Muscle of back (tissue), 13 donors: ENCODE results near the gene IGF2R. TPM values are rescaled to one million over a fixed set of nuclear protein-coding genes. Genes with fewer than 3 reads are reported as not detected.
"Not testable (repeated sequence)": the region's sequence is repeated elsewhere in the genome, so short reads cannot be mapped to it uniquely, and the experiment has no call there.

Experiments
- DNase-seq, 3 donors: peaks; one replicate each; pipeline versions ENCODE4 v3.0.0 to v3.0.0-alpha.2; 2013
- long read RNA-seq, 9 donors: transcript quantifications; one replicate each; lab custom pipeline, GENCODE V29; 2026
- polyA plus RNA-seq, 10 donors: library from polyadenylated mRNA; unstranded; fragments of 120-200 nt; gene quantifications; one replicate each; pipeline ENCODE4 v1.2.1, GENCODE V29; 2013; ENCODE audit not compliant: insufficient read length in 10 of 10

IGF2R gene, protein sequence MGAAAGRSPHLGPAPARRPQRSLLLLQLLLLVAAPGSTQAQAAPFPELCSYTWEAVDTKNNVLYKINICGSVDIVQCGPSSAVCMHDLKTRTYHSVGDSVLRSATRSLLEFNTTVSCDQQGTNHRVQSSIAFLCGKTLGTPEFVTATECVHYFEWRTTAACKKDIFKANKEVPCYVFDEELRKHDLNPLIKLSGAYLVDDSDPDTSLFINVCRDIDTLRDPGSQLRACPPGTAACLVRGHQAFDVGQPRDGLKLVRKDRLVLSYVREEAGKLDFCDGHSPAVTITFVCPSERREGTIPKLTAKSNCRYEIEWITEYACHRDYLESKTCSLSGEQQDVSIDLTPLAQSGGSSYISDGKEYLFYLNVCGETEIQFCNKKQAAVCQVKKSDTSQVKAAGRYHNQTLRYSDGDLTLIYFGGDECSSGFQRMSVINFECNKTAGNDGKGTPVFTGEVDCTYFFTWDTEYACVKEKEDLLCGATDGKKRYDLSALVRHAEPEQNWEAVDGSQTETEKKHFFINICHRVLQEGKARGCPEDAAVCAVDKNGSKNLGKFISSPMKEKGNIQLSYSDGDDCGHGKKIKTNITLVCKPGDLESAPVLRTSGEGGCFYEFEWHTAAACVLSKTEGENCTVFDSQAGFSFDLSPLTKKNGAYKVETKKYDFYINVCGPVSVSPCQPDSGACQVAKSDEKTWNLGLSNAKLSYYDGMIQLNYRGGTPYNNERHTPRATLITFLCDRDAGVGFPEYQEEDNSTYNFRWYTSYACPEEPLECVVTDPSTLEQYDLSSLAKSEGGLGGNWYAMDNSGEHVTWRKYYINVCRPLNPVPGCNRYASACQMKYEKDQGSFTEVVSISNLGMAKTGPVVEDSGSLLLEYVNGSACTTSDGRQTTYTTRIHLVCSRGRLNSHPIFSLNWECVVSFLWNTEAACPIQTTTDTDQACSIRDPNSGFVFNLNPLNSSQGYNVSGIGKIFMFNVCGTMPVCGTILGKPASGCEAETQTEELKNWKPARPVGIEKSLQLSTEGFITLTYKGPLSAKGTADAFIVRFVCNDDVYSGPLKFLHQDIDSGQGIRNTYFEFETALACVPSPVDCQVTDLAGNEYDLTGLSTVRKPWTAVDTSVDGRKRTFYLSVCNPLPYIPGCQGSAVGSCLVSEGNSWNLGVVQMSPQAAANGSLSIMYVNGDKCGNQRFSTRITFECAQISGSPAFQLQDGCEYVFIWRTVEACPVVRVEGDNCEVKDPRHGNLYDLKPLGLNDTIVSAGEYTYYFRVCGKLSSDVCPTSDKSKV (N-terminal part only)
- 100 to 1,000 TPM; 114 to 143 (median 129) TPM for polyA plus RNA-seq
- long read RNA-seq, donor 1, full-length matches to known transcripts: 2 of 138 reads
- long read RNA-seq, donor 1, partial matches to known transcripts: 136 of 138 reads
- long read RNA-seq, donor 1, other reads (novel, unspliced or antisense): 0 of 138 reads
- long read RNA-seq, donor 2, full-length matches to known transcripts: 2 of 94 reads
- long read RNA-seq, donor 2, partial matches to known transcripts: 92 of 94 reads
- long read RNA-seq, donor 2, other reads (novel, unspliced or antisense): 0 of 94 reads
- long read RNA-seq, donor 3: 0 reads
- long read RNA-seq, donor 4, full-length matches to known transcripts: 2 of 2 reads
- long read RNA-seq, donor 4, partial matches to known transcripts: 0 of 2 reads
- long read RNA-seq, donor 4, other reads (novel, unspliced or antisense): 0 of 2 reads
- long read RNA-seq, donor 5, full-length matches to known transcripts: 3 of 35 reads
- long read RNA-seq, donor 5, partial matches to known transcripts: 32 of 35 reads
- long read RNA-seq, donor 5, other reads (novel, unspliced or antisense): 0 of 35 reads
- long read RNA-seq, donor 6, full-length matches to known transcripts: 3 of 3 reads
- long read RNA-seq, donor 6, partial matches to known transcripts: 0 of 3 reads
- long read RNA-seq, donor 6, other reads (novel, unspliced or antisense): 0 of 3 reads
- long read RNA-seq, donor 7, full-length matches to known transcripts: 3 of 57 reads
- long read RNA-seq, donor 7, partial matches to known transcripts: 54 of 57 reads
- long read RNA-seq, donor 7, other reads (novel, unspliced or antisense): 0 of 57 reads
- long read RNA-seq, donor 8, full-length matches to known transcripts: 1 of 1 reads
- long read RNA-seq, donor 8, partial matches to known transcripts: 0 of 1 reads
- long read RNA-seq, donor 8, other reads (novel, unspliced or antisense): 0 of 1 reads
- long read RNA-seq, donor 9: 0 reads

DNA sequence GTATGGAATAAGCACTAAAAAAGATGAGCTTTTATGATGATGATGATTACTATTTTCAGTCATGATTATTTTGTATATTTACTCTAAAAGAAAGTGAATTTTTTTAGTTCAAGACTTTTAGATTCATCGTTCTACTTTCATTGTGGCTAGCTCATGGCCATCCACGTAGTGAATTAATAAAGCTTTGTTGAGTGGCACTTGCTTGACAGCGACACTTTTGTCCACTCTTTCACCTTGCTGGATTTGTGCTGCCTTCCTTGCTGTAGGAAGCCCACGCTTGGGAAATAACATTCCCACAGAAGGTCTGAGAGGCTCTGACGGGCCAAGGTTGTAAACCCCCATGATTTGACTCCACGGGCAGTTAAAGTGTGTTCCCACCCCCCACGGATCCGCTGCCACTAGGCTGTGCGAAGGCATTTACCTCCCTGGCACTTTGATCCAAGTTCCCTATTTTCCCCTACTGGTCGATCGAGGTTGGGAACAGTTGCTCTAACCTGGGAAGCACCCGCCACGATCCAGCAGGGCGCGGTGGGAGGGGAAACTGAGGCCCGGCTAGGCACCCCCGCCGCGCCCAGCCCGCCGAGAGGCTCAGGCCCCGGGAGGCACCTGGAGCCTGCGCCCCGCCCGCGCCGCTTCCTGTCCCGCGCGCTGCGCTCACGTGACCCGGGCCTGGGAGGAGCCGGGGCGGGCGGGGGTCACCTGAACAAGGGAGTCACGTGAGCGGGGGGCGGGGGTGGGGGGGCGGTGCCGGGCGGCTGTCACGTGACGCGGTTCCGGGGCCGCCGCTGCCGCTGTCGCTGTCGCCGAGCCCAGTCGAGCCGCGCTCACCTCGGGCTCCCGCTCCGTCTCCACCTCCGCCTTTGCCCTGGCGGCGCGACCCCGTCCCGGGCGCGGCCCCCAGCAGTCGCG lies at the start of gene IGF2R:
Gene IGF2R, plus strand, starts transcription at position 788 of the 909 bp plus-strand sequence. CDS start 165 bp downstream, outside the sequence.
- DNase-seq: peak; percentile 91 to 95 (median 93)

DNA sequence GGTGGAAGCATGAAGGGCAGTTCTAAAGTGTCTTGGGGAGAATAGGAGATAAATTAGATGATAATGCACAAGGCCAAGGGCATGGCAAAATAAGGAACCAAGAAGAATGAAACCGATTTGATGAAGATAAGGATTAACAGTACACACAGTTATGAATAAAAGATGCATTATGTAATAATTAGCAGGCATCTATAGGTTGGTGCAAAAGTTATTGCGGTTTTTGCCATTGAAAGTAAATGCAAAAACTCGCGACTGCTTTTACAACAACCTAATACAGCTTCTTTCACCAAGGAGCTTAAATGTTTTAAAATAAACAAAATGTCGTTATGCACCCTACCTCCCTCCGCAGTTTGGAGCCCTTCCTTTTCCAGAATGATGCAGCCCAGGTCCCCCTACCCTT lies 49.1 kb upstream of the IGF2R start:
- no peak for DNase-seq

DNA sequence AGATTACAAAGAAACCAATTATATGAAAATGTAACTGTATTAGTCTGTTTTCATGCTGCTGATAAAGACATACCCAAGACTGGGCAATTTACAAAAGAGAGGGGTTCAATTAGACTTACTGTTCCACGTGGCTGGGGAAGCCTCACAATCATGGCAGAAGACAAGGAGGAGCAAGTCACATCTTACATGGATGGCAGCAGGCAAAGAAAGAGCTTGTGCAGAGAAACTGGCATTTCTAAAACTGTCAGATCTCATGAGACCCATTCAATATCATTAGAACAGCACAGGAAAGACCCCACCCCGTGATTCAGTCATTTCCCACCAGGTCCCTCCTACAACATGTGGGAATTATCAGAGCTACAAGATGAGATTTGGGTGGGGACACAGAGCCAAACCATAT lies 44.7 kb upstream of the IGF2R start:
- DNase-seq: not testable (repeated sequence)

DNA sequence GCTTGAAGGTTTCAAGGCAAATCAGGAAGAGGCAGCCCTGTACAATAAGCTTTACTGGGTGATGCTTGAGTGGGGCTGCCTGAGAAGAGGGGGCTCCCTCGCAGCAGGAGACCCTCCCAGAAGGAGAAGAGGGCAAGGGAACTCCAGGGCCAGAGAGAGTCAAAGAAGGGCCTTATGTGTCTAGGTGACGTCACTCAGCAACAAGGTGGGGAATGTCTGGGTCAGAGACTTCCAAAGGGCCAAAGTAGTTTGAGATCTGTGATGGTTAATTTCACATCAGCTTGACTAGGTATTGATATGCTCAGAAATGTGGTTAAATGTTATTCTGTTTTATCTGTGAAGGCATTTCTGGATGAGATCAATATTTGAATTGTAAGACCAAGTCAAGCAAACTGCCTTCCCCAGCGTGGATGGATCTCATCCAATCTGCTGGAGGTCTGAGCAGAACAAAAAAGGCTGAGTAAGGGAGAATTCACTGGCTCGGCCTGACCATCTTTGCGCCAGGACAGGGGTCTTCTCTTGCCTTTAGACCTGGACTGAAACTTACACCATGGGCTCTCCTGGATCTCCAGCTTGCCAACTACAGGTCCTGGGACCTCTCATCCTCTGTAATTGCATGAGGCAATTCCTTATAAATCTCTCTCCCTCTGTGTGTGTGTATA lies 42.2 kb upstream of the IGF2R start:
- DNase-seq: no peak

DNA sequence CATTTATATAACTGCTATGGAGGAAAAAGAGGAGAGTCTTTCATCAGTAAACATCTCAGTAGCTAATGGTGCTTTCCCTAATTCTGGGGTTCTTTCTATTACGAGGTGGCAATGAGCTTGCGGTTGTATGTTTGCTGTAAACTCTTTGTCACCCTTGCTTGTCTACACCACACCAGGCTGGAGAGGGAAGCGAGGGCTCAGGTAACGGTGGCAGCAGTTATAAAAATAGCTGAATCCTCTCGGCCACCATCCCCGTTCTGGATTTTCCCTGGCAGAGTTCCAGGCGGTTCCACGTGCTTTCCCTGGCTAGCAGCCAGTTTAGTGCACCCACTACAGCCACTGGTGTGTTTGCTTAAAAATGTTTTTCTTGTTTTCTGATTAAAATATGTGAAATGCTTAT lies 39.1 kb upstream of the IGF2R start:
- peak in 2 of 3 donors; percentile 25 to 27 for DNase-seq

DNA sequence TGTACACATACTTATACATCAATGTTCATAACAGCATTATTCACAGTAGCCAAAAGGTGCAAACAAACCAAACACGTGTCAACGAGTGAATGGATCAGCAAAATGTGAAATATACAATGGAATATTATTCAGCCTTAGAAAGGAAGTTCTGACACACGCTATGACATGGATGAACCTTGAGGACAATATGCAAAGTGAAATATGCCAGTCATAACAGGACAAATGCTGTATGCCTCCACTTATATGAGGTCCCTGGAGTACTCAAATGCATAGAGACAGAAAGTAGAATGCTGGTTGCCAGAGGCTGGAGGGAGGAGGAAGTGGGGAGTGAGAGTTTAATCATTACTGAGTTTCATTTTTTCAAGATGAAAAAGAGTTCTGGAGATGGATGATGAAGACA lies 37.8 kb upstream of the IGF2R start:
- DNase-seq: no peak

DNA sequence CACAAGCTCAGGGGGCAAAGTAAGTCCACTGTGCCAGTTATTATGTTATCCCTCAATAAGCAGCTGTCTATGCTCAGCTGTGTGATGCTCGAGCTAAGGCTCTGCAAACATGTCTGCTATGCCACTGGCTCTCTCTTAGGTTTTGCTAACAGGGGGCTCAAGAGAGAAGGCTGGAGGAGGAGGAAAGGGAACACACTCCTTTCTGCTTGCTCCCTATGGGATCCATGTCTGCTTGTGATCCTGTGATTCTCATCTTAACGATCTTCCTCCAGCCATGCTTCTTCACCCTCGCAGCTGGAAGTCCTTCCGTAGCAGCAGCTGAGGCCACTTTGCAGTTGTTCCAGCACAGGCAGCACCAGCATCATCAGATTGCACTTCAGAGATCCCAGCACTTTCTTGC lies 37.0 kb upstream of the IGF2R start:
- DNase-seq: peak in 1 of 3 donors; percentile 51

DNA sequence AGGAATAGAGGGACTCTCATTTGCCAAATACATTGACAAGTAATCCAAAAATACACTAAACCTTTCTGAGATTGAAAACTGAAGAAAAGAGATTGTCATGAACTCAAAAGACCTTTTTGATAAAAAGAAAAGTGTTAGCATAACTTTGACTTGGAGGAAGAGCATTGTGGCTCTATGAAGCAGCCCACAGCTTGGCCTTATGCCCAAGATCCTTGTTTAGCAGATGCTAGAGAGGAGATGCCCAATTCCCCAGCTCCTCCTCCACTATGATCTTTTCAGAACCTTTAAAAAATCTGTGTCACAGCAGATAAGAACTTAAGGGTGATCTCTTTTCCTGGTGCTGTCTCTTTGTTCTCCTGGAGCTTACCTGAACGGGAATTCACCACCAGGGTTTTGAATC lies 35.8 kb upstream of the IGF2R start:
- no peak for DNase-seq

DNA sequence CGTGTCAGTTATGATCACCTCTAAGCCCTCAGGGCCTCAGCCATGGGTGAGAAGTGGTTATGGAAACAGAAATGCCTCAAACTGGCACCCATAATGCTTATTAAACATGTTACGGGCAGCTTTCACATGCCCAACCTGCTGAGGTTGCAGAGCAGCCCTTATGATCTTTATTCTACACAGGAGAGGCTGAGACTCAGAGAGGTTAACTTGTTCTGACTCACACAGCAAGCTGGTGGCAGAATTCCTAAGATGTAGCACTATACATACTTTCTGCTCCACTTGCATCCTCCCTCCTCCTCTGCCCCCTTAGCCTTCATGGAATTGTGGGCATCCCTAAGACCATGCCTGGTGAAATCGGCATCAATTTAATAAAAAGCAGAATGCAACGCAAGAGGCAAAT lies 34.7 kb upstream of the IGF2R start:
- no peak for DNase-seq

DNA sequence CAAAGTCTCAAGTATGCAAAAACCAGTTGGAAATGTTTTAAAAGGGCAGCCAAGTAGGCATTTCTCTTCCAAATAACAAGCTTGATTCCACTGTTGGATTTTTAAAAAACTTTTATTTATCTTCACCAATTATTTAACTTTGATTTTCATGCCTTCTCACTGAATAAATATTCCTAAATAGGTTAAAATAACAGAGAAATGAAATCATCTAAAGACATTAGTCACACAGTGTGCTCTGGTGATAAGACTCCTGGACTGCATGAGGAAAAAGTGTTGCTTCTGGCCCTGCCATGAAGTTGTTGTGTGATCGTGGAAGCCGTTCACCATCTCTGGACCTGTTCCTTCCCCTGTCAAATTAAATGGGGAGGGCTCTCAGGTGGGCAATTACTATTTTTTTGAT lies 33.8 kb upstream of the IGF2R start:
- no peak for DNase-seq

DNA sequence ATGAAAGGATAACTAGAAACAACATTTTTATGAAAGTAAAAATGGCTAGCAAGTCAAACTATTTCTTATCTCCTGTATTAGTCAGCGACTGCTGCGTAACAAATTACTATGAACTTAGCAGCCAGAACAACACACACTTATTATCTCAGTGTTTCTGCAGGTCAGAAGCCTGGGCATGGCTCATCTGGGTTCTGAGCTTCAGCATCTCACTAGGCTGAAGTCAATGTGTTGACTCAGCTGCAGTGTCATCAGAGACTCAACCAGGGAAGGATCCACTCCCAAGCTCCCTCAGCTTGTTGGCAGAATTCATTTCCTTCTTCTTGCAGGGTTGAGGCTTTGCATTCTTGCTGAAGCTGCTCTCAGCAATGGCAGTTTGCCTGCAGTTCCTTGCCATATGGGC lies 33.2 kb upstream of the IGF2R start:
- no peak for DNase-seq

DNA sequence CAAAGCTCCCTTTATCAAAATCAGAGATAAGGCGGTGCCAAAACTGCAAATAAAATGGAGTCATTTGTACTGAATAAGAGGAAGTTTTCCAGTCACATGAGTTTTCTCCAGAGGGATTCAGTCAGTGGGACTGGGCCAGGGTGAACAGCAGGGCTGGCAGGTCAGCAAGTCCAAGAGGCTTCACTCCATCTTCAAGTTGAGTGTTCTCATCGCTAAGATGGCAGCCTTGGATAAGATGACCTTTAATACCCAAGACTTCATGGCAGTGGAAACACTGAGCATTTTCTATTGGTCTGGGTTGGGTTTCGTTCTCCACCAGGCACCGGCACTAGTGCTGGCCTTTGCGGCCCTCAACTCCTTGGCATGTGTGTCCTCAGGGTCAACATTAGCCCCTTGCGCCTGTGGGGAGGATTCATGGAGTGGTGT lies 29.3 kb upstream of the IGF2R start:
- DNase-seq: no peak

DNA sequence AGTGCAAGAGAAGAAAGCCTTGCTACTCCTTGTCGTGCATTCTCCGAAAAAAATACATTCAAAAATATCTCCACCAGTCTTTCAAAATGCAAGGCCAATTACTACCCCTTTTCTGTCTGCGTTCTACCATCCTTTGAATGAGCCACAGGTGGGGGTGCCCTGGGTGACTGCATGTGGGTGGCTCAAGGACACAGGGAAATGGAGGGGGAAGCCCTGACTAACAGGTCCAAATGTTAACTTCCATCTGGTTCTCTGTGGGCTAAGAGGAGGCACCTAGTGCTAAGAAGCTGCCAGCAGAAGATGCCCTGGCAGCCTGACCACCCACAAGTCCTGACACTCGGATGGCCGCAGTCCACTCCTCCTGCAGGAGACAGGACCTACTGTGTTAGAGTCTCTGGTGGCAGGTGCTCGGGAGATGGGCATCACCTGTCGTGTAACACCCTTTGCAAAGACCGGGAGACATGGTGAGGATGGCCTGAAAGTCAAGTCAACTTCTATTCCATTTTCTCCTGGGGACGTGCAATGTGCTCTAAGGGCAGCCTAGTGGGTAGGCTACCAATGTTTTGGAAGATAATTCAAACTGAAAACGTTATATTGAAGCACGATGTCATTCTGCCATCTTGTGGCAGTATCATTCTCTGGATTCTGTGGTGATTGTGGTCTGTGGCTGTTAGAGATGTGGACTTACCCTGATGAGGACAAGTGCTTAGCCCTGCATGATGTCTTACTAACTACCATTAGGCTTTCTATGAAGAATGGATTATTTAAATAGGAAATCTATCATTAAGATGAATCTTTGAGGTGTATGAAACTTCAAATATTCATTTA lies 27.4 kb upstream of the IGF2R start:
- DNase-seq: peak in 2 of 3 donors; percentile 27 to 49

DNA sequence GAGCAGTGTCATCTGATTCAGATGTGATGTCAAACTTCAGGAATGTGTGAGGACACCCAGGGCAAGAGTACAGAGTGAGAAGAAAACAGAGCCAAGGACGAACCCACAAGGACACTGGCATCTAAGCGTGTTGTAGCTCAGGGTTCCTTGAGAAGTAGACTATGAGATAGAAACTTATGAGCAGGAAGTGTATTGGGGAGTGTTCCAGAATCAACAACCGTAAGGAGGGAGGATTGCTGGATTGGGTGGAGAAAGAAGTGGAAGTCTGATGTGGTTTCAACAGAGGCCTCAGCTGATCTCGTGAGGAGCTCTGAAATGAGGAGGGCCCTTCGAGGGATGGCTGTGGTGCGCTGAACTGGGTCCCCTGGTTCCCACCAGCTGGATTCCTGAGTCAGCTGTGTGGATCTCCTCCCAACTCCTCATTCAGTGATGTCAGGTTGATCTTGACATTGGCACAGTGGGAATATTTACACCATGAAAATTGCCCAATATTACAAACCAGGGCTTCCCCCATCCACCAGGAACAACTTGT lies 25.7 kb upstream of the IGF2R start:
- no peak for DNase-seq

DNA sequence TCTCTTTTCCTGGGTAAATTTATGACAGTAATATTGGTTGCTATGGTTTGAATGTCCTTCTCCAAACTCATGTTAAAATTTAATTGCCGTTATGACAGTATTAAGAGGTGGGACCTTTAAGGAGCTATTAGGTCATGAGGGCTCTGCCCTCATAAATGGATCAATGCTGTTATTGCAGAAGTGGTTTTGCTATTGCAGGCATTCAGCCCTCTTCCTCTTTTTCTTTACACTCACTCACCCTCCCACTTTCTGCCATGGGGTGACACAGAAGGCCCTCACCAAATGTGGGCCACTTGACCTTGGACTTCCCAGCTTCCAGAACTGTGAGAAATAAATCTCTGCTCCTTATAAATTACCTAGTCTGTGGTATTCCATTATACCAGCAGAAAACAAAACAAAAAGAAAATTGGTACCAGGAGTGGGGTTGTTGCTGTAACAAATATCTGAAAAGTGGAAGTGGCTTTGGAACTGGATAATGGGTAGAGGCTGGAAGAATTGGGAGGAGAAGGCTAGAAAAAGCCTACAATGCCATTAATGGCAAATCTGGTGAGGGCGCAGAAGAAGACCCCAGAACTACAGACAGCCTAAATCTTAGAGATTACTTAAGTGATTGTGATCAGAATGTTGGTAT lies 24.8 kb upstream of the IGF2R start:
- DNase-seq: no peak

DNA sequence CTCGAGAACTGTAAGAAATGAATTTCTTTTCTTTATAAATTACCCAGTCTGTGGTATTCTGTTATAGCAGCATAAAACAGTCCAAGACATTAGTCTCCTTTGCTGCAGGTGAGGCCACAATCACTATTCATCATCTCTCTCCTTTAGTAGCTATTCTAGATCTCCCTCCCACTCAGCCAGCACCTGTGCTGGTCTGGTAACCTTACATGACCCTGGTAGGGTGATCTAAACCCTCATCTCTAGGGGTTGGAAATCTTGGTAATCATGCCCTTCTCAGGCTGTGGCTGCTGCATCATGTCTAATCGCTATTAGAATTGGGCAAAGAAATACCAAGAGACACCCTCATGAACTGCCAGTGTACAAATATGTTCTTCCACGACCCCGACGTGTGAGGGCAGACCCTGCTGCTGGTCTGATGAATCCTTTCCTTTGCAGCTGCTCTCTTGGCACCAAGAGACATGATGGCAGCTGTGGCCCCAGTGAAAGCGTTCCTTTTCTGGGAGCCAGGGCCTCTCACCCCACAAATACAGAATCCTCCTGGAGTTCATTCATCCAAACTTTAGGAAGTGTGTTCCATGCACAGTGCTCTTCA lies 23.0 kb upstream of the IGF2R start:
- no peak for DNase-seq
